Ovary (tissue), 9 donors: Measurements from ENCODE around the gene PPP1R9A. TPM values are rescaled to one million over a fixed set of nuclear protein-coding genes. Genes with fewer than 3 reads are reported as not detected.

Experiments used
- DNase-seq, 5 donors: peaks; one replicate each; pipeline ENCODE4 v3.0.0-alpha.2; 2019 to 2020
- H3K27ac ChIP-seq, 2 donors: fragments of 200-600 bp; one replicate each; pipeline versions ENCODE4 v1.5.1 to v1.8.0; 2019 to 2022
- H3K27me3 ChIP-seq: fragments of 200-600 bp; one replicate; pipeline ENCODE4 v1.8.0; 2022
- H3K36me3 ChIP-seq: fragments of 200-600 bp; sonication (generic); one replicate; pipeline ENCODE4 v1.5.1; 2019
- H3K4me1 ChIP-seq: one replicate; pipeline ENCODE4 v1.8.1; 2013; ENCODE audit warnings: mild to moderate bottlenecking, moderate library complexity; ENCODE audit not compliant: insufficient read depth
- H3K4me3 ChIP-seq: fragments of 200-600 bp; sonication (generic); one replicate; pipeline ENCODE4 v1.5.1; 2017
- H3K9me3 ChIP-seq, 2 donors: fragments of 200-600 bp in 1 of 2; sonication (generic) in 1 of 2; one replicate each; pipeline versions ENCODE4 v1.5.1 to v1.8.1; 2013 to 2019; ENCODE audit warnings: mild to moderate bottlenecking in 1 of 2, moderate library complexity in 1 of 2
- CTCF ChIP-seq, 3 donors: fragments of 450-650 bp in 2 of 3; fragments of 200-600 bp in 1 of 3; IDR thresholded peaks; one replicate each; pipeline versions ENCODE4 v1.5.1 to v1.8.0; 2016 to 2022; ENCODE audit warnings: antibody characterized with exemption in 3 of 3, mild to moderate bottlenecking in 1 of 3
- EP300 ChIP-seq: sonication (generic); formaldehyde crosslinking; IDR thresholded peaks from one replicate; pipeline ENCODE4 v1.6.1; 2017; ENCODE audit warnings: antibody characterized with exemption
- POLR2A ChIP-seq: fragments of 450-650 bp; IDR thresholded peaks from one replicate; pipeline ENCODE4 v1.6.1; 2017; ENCODE audit warnings: antibody characterized with exemption, mild to moderate bottlenecking, moderate library complexity
- WGBS, 3 donors: extraction: QIAGEN DNeasy Blood & Tissue Kit in 1 of 3; methylation state at CpG; one replicate each; pipeline versions ENCODE4 v1.1.5 to v1.1.7; 2013 to 2017; 5-methylcytosine and 5-hydroxymethylcytosine counted together
- intact Hi-C, 4 donors: fragments of 100-400 bp; cut with DNase I; formaldehyde crosslinking; loops; one replicate each; pipeline versions ENCODE4 v1.11.0 to v1.15.1; 2022 to 2023
- polyA plus RNA-seq, 2 donors: library from polyadenylated mRNA; stranded (reverse); fragments of 200-250 nt in 1 of 2; fragments of 350-450 nt in 1 of 2; fragmentation: Illumina TruSeq in 1 of 2; extraction: RNeasy Lipid Tissue Mini Kit (QIAGEN cat#74804) in 1 of 2; gene quantifications; one replicate each; pipeline ENCODE4 v1.2.3, GENCODE V29; 2013 to 2014
- total RNA-seq, 7 donors: library from RNA; depleted of rRNA in 2 of 7; stranded (reverse); fragments of >200 nt in 2 of 7; fragmentation: NEBNext Ultra II Directional in 3 of 7; extraction: Animal tissue kit (Norgen Biotek cat#: 25700) in 3 of 7; gene quantifications; one replicate each; pipeline versions ENCODE4 v1.1.0 to v1.2.4, GENCODE V29; 2016 to 2023
- donor health status: DM: no; HTN: no; CAD: no; lungs with moderate emphysema.
- donor health status: DM: no; HTN: no; CAD: no.
- donor health status: Bipolar disorder and iron deficiency.
- donor health status: DM: yes; HTN: yes; CAD: no.
- donor health status: DM: no; HTN: no; CAD: no.
- donor health status: DM: yes; HTN: yes; CAD: no.

PPP1R9A gene
- total and polyA plus RNA-seq, 9 donors, result 2.4 to 32.2 (median 11.2) TPM

GRCh38 chr7:95062901-95063300, 155.5 kb downstream of the PPP1R9A start:
- H3K27ac ChIP-seq, result no peak overlapping the region
- no peaks in the 10 kb centered on the region for H3K27me3 ChIP-seq
- H3K4me3 ChIP-seq, result no peak overlapping the region
- TF ChIP-seq CTCF (IDR thresholded peaks at IDR 0.05) (no peak), POLR2A (no peak), EP300 (no peak)
- H3K9me3 ChIP-seq, result no peaks in the 10 kb centered on the region
- DNase-seq, result no peak
- no peaks in the 10 kb centered on the region for H3K36me3 ChIP-seq
- H3K4me1 ChIP-seq, result no peaks in the 10 kb centered on the region
- intact Hi-C loops, result no loop called here

- intact Hi-C loops, result no loop called here
- Histone ChIP-seq H3K36me3 (no peaks in the 10 kb centered on the region), H3K27ac (no peak overlapping the region), H3K9me3 (no peaks in the 10 kb centered on the region), H3K27me3 (no peaks in the 10 kb centered on the region), H3K4me3 (no peak overlapping the region), H3K4me1 (no peaks in the 10 kb centered on the region)
- WGBS, 3 donors, result 56 to 72% (median 60%) methylated on average over 6 of the region's 6 CpGs
- TF ChIP-seq POLR2A, result no peak
- TF ChIP-seq CTCF (IDR thresholded peaks at IDR 0.05), result no peak
- no peak for TF ChIP-seq EP300
- no peak for DNase-seq
These were observed 159.5 kb downstream of the PPP1R9A start for GRCh38 chr7:95066737-95067530.

- TF ChIP-seq POLR2A (no peak), CTCF (IDR thresholded peaks at IDR 0.05) (no peak), EP300 (no peak)
- 61 to 69% (median 64%) methylated on average over 4 of the region's 4 CpGs for WGBS, 3 donors
- no peaks in the 10 kb centered on the region for H3K36me3 ChIP-seq
- H3K9me3 ChIP-seq, result no peaks in the 10 kb centered on the region
- H3K27me3 ChIP-seq, result no peaks in the 10 kb centered on the region
- no peak overlapping the region for H3K27ac ChIP-seq
- no peaks in the 10 kb centered on the region for H3K4me1 ChIP-seq
- intact Hi-C loops, result loop anchor here in 1 of 4 donors (5.0 kb wide), 1 partner anchor 1894 kb away; no protein-coding TSS in a partner anchor
- DNase-seq, result no peak
- no peak overlapping the region for H3K4me3 ChIP-seq
These were observed 181.3 kb downstream of the PPP1R9A start for GRCh38 chr7:95088536-95089215.

- Histone ChIP-seq H3K36me3 (no peaks in the 10 kb centered on the region), H3K9me3 (no peaks in the 10 kb centered on the region), H3K4me3 (no peak overlapping the region), H3K4me1 (no peaks in the 10 kb centered on the region), H3K27me3 (no peaks in the 10 kb centered on the region), H3K27ac (no peak overlapping the region)
- no peak for DNase-seq
- WGBS, 3 donors, result 81 to 87% (median 85%) methylated on average over 4 of the region's 4 CpGs
- TF ChIP-seq EP300, result no peak
- TF ChIP-seq POLR2A, result no peak
- TF ChIP-seq CTCF (IDR thresholded peaks at IDR 0.05), result no peak
- intact Hi-C loops, result loop anchor here in 1 of 4 donors (5.0 kb wide), 1 partner anchor 1893 kb away; no protein-coding TSS in a partner anchor
These were observed 182.3 kb downstream of the PPP1R9A start for GRCh38 chr7:95089414-95090315.
